Stimulated activated CD8-positive, alpha-beta memory T cell treated with anti-CD3 and anti-CD28 coated beads, Interleukin-4, amount 100 ng/mL, for 48 hours (primary cell): ENCODE measurements around the gene MBP.

ENCODE experiments used
- DNase-seq: peaks from one replicate; pipeline ENCODE4 v3.0.0-alpha.2; 2020

MBP gene

DNA sequence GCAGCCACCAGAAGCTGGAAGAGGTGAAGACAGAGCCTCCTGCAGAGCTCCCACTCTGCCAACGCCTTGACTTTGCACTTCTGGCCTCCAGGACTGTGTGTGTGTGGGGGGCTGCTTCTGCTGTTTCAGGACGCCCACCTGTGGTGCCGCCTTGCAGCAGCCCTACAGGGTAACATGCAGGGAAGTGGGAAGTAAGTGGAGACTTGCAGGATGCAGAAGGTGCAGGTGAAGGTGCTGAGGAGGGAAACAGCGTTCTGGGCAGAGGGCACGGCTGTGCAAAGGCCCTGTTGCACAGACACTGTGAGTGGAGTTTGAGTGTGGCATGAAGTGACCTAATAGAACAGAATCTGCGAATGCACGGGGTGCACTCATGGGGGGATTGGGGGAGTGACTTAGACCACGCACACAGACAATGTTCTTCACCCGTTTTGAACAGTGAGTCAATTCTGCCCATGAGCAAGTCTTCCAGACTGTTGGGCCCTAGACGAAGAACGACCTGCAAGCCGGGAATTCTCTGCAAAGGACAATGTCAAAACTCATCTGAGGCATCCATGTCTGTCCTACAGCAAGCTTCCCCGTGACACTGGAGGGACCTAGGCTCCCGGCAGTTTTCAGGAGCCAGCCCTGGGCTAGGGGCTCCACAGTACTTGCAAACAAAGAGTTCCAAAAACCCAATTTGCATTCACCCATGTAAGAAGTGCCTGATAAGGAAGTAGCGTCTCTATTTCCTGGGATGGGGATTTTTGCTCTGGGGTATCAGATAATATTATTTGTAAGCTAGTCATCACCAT lies 19.0 kb downstream of the MBP start:
- DNase-seq, result peak; percentile 23

DNA sequence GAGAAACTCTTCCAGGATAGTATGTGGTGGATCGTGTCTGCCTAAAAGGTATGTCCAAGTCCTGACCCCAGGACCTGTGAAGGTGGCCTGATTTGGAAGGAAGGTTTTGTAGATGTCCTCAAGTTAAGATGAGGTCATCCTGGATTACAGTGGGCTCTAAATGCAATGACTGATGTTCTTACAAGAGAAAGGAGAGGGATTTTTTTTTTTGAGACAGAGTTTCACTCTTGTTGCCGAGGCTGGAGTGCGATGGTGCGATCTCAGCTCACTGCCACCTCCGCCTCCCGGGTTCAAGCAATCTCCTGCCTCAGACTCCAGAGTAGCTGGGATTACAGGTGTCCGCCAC lies 19.9 kb downstream of the MBP start:
- peak; percentile 17 for DNase-seq

DNA sequence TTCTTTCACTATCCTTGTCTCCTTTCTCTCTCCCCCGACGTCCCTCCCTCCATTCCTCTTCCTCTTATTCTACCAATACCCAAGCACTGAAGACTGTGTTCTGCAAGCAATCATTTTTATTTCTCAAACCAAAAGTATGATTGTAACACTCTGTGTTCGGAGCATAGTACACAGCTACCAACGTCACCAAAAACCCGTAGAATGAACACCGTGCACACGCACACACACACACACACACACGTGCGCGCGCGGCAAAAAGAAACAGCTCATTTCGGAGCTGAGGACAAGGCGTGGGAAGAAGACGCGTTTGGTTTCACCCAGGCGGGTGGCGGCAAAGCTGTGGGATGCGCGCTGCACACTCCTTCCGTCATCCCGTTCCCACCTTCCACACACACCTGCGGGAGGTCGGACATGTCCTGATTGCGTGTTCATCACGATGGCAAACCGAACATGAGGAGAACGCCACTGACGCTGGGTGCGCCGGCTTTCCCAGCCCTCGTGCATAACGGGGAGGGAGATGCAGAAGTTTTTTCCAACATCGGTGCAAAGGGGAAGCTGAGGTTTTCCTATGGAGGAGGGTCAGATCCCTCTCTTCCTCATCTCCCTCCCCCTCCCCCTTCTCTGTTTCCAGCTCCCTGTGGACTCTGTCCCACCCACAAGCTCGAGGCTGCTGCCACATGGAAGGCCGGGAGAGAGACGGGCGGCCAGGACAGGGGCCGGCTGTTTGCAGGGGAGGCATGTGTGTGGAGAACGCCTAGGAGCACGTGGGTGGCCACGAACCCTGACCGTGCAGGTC lies 20.4 kb downstream of the MBP start:
- peak; percentile 23 for DNase-seq

GRCh38 chr18:77111449-77111848 lies 21.1 kb downstream of the MBP start:
- DNase-seq, result peak; percentile 22

DNA sequence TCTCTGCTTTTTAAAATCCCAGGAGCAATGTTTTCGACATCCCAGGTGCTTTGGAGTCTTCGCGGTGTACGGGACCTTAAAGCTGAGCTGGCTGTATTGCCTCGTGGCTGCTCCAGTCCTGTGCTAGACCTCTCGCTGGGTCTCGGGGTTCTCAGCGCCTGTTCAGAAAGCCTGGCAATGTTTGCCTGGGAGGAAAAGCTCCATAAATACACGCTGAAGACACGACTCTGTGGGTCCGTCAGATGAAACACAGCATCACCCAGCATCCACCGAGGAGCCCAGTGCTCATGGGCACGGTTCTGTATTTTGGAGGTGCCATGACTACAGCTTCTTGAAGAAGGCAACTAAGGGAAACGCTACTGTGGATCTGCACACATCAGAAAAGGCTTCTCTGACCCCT lies 21.6 kb downstream of the MBP start:
- peak; percentile 21 for DNase-seq

- DNase-seq, result peak; percentile 24
Observed at GRCh38 chr18:77110400-77110799, 22.2 kb downstream of the MBP start.

GRCh38 chr18:77109648-77110019 lies 22.9 kb downstream of the MBP start:
- DNase-seq, result no peak

DNA sequence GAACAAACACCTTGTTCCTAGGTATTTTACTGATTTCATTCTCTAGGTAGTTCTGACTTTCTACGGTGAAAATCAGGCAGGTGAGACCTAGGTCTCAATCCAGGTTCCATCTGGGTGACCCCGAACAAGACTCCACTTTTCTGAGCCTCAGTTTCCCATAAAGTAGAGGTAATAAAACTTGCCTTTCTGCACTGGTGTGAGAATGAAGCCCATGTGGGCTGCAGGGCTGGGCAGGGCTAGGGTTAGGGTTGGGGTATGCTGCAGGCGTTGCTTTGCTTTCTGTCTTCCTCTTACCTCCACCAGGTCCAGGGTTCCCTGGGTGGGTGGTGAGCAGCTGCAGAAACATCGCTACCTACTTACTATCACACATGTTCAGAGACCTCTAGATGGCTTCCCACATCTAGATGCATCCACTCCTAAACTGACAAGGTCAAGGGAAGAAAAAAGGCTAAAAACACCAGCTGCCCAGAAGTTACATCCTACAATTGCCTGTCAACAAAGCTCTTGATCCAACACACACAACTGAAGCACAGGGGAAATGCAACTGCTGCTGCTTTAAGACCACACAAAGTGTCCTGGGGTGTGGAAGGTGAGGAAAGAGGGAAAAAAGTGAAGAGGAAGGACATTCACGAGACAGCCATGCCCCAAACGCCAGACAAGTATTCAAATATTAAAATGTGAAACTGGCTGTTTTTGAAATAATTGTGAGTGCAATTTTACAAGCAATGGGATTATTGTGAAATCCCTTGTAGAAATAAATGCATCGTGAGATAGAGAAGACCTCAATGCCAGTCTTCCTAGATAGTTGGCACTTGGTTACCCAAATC lies 23.5 kb downstream of the MBP start:
- peak; percentile 23 for DNase-seq

GRCh38 chr18:77108001-77108692 lies 24.4 kb downstream of the MBP start:
- DNase-seq, result peak; percentile 59

GRCh38 chr18:77107292-77107691 lies 25.3 kb downstream of the MBP start:
- peak; percentile 23 for DNase-seq

DNA sequence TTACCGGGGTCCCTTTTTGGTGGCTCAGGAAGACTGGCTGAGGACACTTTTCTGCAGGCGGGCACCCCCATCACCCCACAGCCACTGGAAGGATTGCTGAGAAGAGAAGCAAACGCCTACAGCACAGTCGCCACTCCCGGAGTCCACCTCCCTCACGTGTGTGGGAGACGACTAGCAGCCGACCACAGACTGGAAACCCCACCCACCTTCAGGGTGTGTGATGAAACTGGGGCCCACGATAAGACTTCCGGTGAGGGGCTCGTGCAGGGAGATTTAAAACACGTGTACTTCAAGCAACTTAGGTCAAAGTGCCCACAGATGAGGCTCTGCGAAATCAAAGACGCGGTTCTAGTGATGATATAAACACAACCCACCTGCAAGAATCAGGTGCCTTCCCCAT lies 26.3 kb downstream of the MBP start:
- peak; percentile 81 for DNase-seq

DNA sequence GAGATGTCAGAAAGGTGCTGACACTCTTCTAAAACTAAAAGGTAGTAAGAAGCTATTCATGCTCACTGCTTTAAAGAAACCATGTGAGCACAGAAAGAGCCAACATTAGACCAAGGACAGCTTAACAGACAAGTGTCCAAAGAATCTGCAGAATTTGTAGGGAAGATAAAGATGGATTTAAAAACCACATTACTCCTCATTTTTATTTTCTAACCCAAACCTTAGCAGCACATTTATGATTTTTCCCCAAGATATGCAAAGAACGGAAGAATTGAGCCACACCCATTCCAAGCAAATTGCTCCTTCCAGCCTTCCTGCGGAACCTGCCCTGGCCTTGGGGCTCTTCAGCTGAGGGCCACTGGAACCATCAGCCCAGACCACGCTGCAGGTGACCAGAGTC lies 26.9 kb downstream of the MBP start:
- DNase-seq, result no peak

DNA sequence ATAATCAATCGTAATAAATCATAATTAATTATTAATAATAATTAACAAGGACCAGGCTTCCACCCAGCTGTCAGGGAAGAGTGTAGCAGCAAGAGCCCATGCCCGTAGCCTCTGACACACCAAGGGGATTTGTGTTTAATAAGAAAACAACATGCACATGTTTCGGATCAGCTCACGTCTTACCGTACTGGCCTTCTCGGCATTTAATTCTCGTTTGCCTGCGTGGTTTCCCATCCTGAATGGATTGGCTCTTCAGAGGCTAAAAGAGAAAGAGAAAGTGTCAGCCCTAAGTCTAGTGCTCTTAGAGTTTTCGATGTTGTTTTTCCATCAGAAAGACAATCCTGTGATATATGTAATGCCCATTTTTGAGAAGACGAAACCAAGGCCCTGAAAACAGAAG lies 27.6 kb downstream of the MBP start:
- no peak for DNase-seq

GRCh38 chr18:77103991-77104531 lies 28.5 kb downstream of the MBP start:
- DNase-seq, result no peak

DNA sequence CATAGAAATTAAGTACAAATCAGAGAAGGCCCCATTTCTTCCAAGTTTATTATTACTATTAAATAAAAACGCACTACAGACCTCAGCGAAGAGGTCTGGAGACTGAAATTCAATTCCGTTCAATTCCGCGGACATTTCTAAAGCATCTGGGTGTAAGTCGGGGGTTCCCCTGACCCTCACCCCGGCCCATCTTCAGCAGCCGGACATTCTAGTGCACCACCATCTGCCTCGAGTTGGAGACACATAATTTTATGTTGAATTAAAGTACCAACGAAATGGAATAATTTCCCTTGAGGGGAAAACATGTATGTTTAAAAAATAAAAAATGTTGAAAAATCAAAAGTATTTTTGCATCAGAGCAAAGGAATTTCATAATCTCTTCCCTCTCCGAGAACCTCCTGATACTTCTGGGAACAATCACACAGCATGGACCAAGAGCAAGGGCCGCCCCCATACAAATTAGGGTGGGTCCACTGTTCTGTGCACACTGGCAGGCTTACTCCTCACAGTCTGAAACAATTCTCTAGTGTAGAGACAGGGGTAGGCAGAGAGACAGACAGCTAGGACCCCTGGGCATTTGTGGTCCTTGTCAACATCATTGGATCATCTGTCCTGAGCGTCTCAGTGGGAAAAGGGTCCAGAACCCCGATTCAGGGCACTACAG lies 29.3 kb downstream of the MBP start:
- no peak for DNase-seq

DNA sequence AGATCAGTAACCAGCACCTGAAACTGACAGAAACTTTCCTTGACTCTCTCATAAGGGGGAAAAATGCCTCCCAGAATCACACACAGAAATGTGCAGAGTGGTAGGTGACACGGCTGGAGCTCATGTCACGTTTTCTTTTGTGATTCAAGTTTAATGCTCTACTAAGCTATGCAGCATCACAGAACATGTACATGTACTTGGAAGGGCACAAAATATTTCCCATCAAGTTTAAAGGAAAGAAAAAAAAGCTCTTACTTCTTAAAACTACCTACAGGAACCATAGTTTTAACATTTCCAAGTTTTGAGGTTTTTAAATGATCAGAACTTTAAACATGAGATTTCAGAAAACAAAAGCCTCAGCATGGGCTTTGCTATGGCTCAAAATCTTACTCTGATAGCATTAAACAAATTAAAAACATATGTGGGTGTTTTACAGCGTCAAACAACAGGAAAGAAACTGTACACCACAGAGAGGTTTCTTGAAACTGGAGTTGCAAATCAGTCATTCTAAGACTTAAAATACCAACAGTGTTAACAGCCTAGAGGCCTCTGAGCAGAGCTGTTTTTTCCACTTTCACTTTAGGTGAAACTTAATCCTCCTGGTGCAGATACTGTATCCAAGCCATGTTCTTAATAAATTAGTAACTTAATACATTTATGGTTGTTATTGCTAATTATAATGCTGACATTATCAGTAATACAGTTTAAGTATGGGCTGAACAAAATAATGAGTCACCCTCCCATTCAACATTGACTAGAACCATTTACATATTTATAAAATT lies 30.1 kb downstream of the MBP start:
- no peak for DNase-seq

DNA sequence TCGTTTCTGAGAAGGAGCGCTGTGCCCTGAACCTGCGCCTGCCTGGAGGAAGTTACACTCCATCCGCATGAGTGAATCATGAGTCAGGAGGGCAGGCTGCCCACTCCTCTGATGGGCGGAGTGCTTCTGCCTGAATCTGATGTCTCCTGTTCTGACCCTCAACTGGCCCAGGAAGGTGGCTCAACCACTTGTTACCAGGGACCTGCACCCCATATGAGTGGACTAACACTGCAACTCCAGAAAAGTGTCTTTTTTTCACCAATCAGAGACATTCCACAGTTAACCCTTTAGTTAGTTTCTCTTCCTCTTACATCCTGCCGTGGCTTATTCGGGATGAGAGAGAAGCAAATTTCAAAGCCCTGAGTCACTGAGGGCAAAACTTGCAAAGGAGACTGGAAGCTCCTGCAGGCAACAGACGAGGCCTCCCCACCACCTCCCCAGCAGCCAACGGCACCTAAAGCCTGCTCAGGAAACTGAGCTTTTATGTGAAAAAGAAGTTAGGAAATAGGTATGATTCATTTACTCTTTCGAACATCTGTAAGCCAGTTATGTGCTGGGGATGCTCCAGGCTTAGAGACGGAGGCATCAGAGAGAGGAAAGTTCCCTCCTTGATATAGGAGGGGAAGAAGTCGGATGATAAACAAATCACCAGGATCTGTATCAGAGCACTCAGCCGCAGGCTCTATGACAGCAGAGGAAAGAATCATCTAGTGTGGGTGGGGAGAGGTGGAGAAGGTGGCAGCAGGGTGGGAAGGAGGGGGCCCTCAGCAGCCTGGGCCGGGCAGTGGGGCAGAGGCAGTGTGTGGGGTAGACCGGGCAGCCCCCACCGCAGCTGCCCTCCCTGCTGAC lies 30.9 kb downstream of the MBP start:
- DNase-seq, result peak; percentile 76

DNA sequence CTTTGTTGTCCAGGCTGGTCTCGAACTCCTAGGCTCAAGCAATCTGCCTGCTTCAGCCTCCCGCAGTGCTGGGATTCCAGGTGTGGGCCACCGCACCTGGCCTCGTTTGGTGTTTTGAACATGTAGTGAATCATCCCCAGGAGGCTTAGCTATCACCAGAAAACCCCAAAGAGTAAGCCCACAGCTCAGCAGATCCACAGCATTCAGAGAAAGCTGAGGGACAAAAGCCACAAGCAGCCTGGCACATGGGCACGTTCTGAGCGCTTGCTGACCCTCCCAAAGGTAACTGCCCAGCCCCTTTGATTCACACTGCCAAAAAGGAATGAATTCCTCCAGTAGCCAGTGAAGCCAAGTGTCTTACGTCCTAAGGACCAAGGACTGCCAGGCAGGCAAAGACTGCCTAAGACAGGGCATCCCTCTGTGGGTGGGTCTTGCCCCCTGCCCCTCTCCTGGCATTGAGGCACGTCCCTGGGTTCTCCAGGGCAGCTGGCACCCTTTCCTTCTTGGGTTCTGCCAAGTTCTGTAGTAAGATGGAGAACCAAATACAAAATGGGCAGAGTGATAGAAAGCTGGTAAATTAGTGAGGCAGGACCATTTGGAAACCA lies 31.7 kb downstream of the MBP start:
- DNase-seq, result peak; percentile 43

DNA sequence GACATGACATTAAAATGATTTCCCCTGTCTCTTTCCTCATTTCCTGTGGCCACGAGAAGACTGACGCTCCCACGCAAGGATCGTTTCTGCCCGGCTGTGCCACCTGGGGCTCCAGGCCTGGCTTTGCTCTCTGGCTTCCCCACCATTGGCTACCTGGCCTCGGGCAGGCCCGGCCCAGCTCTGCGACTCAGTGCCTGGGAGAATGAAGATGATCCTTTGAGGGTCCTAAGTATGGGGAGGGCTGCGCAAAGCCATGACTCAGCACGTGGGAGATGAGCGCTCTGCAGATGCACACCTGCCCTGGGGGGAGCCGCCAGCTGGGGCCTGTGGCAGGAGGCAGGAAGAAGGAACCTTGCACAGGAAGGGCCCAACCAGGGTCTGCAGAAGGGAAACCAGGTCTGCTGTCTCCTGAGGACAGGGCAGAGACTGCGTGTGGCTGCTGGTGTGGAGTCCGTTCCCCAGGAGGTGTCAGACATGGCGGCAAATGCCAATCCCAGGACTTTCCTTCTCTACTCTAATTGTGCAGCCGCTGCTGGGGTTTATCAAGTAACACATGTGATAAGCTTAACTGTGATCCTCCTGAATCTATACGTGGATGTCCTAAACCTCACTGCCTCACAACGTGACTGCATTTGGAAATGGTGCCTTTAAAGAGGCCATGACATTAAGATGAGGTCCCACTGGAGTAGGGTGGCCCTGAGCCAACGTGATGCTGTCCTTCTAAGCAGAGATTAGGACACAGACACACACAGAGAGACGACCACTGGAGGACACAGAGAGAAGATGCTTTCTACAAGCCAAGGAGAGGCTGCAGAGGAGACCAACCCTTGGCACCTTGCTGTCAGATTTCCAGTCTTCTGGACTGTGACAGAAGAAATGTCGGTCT lies 32.9 kb downstream of the MBP start:
- peak; percentile 52 for DNase-seq
